ENCODE results near the gene RAD50.
A peak's percentile ranks its signal among the peaks of the same experiment; 100 is the strongest.

Gene RAD50

GRCh38 chr5:132673939-132674630, 117.3 kb downstream of the RAD50 start, which contains the start of gene IL4:
IL4 (plus strand) TSS chr5:132673989; CDS start chr5:132674051, 62 bp downstream.
- H3K4me1 ChIP-seq (ENCODE audit: insufficient read depth, poor library complexity, severe bottlenecking) = peaks cover 24% of the 10 kb centered on the region
- DNase-seq (ENCODE audit: low spot score) (no peak), ATAC-seq (ENCODE audit: low read depth) (no peak; the same call in 2 of the 3 replicates)
- peak within 1 kb of the TSS; percentile 86 for H3K27ac ChIP-seq (ENCODE audit: poor library complexity, severe bottlenecking)
- no peaks in the 10 kb centered on the region for H3K27me3 ChIP-seq (ENCODE audit: insufficient read depth, poor library complexity, severe bottlenecking)
- no peaks in the 10 kb centered on the region for H3K36me3 ChIP-seq (ENCODE audit: low read depth)
- TF ChIP-seq, protein P1, sequence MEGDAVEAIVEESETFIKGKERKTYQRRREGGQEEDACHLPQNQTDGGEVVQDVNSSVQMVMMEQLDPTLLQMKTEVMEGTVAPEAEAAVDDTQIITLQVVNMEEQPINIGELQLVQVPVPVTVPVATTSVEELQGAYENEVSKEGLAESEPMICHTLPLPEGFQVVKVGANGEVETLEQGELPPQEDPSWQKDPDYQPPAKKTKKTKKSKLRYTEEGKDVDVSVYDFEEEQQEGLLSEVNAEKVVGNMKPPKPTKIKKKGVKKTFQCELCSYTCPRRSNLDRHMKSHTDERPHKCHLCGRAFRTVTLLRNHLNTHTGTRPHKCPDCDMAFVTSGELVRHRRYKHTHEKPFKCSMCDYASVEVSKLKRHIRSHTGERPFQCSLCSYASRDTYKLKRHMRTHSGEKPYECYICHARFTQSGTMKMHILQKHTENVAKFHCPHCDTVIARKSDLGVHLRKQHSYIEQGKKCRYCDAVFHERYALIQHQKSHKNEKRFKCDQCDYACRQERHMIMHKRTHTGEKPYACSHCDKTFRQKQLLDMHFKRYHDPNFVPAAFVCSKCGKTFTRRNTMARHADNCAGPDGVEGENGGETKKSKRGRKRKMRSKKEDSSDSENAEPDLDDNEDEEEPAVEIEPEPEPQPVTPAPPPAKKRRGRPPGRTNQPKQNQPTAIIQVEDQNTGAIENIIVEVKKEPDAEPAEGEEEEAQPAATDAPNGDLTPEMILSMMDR (IDR thresholded peaks at IDR 0.05; ENCODE audit: poor library complexity, severe bottlenecking) = no peak
- no peaks in the 10 kb centered on the region for H3K9me3 ChIP-seq (ENCODE audit: severe bottlenecking)
- peak within 1 kb of the TSS; percentile 2 for H3K4me3 ChIP-seq (ENCODE audit: severe bottlenecking)

- Histone ChIP-seq H3K36me3 (ENCODE audit: low read depth) (no peaks in the 10 kb centered on the region), H3K9me3 (ENCODE audit: severe bottlenecking) (no peaks in the 10 kb centered on the region), H3K27ac (ENCODE audit: poor library complexity, severe bottlenecking) (peak overlapping the region; percentile 86), H3K27me3 (ENCODE audit: insufficient read depth, poor library complexity, severe bottlenecking) (no peaks in the 10 kb centered on the region), H3K4me1 (ENCODE audit: insufficient read depth, poor library complexity, severe bottlenecking) (peaks cover 24% of the 10 kb centered on the region), H3K4me3 (ENCODE audit: severe bottlenecking) (peak overlapping the region; percentile 2)
- TF ChIP-seq, protein P1 (IDR thresholded peaks at IDR 0.05; ENCODE audit: poor library complexity, severe bottlenecking) = no peak
- DNase-seq (ENCODE audit: low spot score) (no peak), ATAC-seq (ENCODE audit: low read depth) (peak; percentile 76)
Observed at GRCh38 chr5:132674671-132675506, 118.1 kb downstream of the RAD50 start.

GRCh38 chr5:132675936-132676689, 119.3 kb downstream of the RAD50 start:
- Histone ChIP-seq H3K36me3 (ENCODE audit: low read depth) (no peaks in the 10 kb centered on the region), H3K4me1 (ENCODE audit: insufficient read depth, poor library complexity, severe bottlenecking) (peaks cover 24% of the 10 kb centered on the region), H3K27ac (ENCODE audit: poor library complexity, severe bottlenecking) (peak overlapping the region; percentile 86), H3K9me3 (ENCODE audit: severe bottlenecking) (no peaks in the 10 kb centered on the region), H3K4me3 (ENCODE audit: severe bottlenecking) (no peak overlapping the region), H3K27me3 (ENCODE audit: insufficient read depth, poor library complexity, severe bottlenecking) (no peaks in the 10 kb centered on the region)
- TF ChIP-seq, protein P1 (IDR thresholded peaks at IDR 0.05; ENCODE audit: poor library complexity, severe bottlenecking) = no peak
- no peak for DNase-seq (ENCODE audit: low spot score)
- no peak for ATAC-seq (ENCODE audit: low read depth)

DNA sequence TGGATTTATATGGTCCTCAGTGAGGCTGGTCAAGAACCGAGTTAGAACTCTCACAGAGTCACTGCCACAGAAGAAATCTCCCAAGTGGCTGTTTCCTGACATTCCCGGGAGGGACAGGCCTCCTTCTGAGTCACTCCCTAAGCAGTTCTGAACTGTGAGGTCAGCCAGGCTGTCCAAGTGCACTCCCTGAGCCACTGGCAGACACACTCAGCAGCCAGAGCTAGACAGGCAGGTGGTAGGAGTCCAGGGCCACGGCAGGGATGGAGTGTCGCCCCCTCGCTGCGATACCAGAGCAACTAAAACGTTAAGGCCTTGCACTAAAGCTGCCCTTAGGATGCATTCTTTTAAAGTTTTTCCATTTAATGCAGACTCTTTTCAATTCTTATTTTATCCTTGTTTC, 120.4 kb downstream of the RAD50 start:
- H3K27me3 ChIP-seq (ENCODE audit: insufficient read depth, poor library complexity, severe bottlenecking) = no peaks in the 10 kb centered on the region
- H3K27ac ChIP-seq (ENCODE audit: poor library complexity, severe bottlenecking) = peak overlapping the region; percentile 86
- DNase-seq (ENCODE audit: low spot score) = peak; percentile 89
- no peaks in the 10 kb centered on the region for H3K9me3 ChIP-seq (ENCODE audit: severe bottlenecking)
- peaks cover 24% of the 10 kb centered on the region for H3K4me1 ChIP-seq (ENCODE audit: insufficient read depth, poor library complexity, severe bottlenecking)
- peak; percentile 96 for ATAC-seq (ENCODE audit: low read depth)
- H3K36me3 ChIP-seq (ENCODE audit: low read depth) = no peaks in the 10 kb centered on the region
- no peak overlapping the region for H3K4me3 ChIP-seq (ENCODE audit: severe bottlenecking)
- TF ChIP-seq, protein P1 (IDR thresholded peaks at IDR 0.05; ENCODE audit: poor library complexity, severe bottlenecking) = peak; percentile 66

Data from RWPE2 (cell line).